Measurements from ENCODE around the gene PDPK1. TPM values are rescaled to one million over a fixed set of nuclear protein-coding genes. Genes with fewer than 3 reads are reported as not detected.

PDPK1 gene
- total and polyA plus RNA-seq, 10 donors, result 6.2 to 74.5 (median 48.7) TPM

DNA sequence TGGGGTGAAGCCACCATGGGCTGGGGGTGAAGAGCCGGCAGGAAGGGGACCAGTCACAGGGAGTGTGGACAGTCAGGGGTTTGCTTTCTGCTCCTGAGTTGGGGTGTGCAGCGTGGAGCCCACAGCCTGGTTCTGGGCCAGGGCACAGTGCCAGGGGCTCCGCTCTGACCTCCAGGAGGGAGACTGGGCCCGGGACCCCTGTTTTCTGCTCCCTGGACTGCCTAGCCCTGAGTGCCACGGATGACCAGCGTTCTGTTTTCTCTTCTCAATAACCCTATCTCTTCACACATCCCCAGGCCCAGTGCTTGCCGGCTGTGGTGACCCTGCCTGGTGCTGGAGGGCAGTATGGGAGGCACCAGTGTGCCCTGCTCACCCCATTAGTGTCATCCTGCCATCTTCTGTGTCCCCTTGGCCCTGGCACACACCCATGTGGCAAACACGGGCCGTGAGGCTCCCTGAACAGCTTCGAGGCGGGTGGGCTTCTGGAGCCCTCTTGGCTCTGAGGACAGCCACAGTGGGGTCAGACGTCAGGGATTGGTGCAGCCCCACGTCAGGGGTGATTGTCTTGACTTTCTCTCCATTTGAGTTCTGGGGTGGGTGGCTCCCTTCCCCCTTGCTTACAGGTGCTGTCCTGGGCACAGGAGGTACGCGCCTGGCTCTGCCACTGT lies 7.7 kb upstream of the PDPK1 start:
- Histone ChIP-seq H3K4me1 (peaks cover 5 to 68% (median 28%) of the 10 kb centered on the region in 6 donors), H3K27ac (peak overlapping the region in 1 of 8 donors; percentile 99), H3K4me3 (no peak overlapping the region), H3K36me3 (peaks cover 0 to 57% (median 41%) of the 10 kb centered on the region in 6 donors), H3K27me3 (replicated peaks in 1 of 7) (no peaks in the 10 kb centered on the region), H3K9me3 (no peaks in the 10 kb centered on the region)
- TF ChIP-seq POLR2AphosphoS5 (IDR thresholded peaks at IDR 0.05) (peak in 1 of 3 donors; percentile 31), POLR2A (IDR thresholded peaks at IDR 0.05) (no peak)
- intact Hi-C loops (cut with DNase I; ENCODE audit: low total_unique reads), result loop anchor here (5.0 kb wide), 1 partner anchor 132 kb away; no protein-coding TSS in a partner anchor
- WGBS, 5 donors, result 89 to 97% (median 91%) methylated on average over 7 to 15 of the region's 15 CpGs
- DNase-seq, result peak; percentile 79

DNA sequence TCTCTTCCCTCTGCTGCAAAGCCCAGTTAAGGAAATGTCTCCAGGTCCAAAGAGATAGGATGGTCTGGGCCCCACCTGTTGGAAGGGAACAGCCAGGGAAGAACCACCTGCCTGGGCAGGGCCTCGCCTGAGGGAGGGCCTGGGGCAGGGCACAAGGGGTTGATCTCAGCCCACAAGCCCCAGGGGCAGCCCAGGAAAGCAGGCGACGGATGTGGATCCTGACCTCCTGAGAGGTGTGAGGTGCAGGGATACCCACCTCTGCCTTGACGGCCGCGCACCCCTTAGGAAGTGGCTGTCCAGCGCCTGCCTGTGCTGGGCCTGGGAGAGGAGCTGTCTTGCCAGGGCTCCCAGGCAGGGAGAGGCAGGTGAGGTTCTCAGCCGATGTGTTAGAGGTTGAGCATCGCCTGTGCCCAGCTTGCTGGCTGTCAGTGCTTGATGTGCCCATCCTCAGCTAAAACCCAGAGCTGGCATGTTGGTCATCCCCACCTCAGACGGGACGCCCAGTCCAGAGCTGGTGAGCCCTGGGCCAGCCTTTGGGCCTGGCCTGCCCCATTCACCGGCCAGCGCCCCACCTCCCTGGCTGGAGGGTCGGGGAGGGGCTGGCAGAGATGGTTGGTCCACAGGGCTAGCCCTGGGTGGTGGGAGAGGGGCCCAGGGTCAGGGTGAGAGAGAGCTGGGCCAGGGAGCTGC lies 7.0 kb upstream of the PDPK1 start:
- no peaks in the 10 kb centered on the region for H3K27me3 ChIP-seq (replicated peaks in 1 of 7)
- peaks cover 0 to 50% (median 38%) of the 10 kb centered on the region in 6 donors for H3K36me3 ChIP-seq
- H3K27ac ChIP-seq, result peak overlapping the region; percentile 93 to 99 (median 98)
- TF ChIP-seq, protein P1, sequence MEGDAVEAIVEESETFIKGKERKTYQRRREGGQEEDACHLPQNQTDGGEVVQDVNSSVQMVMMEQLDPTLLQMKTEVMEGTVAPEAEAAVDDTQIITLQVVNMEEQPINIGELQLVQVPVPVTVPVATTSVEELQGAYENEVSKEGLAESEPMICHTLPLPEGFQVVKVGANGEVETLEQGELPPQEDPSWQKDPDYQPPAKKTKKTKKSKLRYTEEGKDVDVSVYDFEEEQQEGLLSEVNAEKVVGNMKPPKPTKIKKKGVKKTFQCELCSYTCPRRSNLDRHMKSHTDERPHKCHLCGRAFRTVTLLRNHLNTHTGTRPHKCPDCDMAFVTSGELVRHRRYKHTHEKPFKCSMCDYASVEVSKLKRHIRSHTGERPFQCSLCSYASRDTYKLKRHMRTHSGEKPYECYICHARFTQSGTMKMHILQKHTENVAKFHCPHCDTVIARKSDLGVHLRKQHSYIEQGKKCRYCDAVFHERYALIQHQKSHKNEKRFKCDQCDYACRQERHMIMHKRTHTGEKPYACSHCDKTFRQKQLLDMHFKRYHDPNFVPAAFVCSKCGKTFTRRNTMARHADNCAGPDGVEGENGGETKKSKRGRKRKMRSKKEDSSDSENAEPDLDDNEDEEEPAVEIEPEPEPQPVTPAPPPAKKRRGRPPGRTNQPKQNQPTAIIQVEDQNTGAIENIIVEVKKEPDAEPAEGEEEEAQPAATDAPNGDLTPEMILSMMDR (IDR thresholded peaks at IDR 0.05 in 8 of 11, conservative IDR thresholded peaks at IDR 0.05 in 3 of 11), result no peak
- peak in 2 of 3 donors; percentile 5 to 39 for TF ChIP-seq POLR2AphosphoS5 (IDR thresholded peaks at IDR 0.05)
- H3K4me3 ChIP-seq, result peak overlapping the region in 1 of 8 donors; percentile 78
- no peaks in the 10 kb centered on the region for H3K9me3 ChIP-seq
- intact Hi-C loops (cut with DNase I; ENCODE audit: low total_unique reads), result loop anchor here (5.0 kb wide), 1 partner anchor 132 kb away; no protein-coding TSS in a partner anchor
- peak; percentile 88 for DNase-seq
- WGBS, 5 donors, result 89 to 93% (median 91%) methylated on average over 9 to 14 of the region's 14 CpGs
- H3K4me1 ChIP-seq, result peaks cover 5 to 66% (median 29%) of the 10 kb centered on the region in 6 donors

DNA sequence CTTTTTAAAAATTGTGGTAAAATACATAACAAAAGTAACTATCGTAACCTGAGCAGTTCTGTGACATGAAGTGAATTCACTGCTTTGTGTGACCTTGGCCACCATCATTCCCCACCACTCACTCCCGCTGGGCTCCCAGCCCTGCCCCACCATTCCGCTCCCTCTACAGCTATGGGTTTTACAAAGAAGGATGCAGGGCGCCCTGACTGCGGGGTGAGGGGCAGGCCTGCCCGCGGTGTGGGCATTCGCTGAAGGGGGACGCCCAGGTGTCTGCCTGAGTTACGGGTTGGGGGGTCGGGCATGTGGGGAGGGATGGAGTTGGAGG lies 6.5 kb upstream of the PDPK1 start, which contains the start of gene CEMP1:
Gene CEMP1 (minus strand): TSS at position 38 of the 325 bp plus-strand sequence. CDS start 335 bp downstream, outside the sequence.
- TF ChIP-seq POLR2A (IDR thresholded peaks at IDR 0.05) (no peak), POLR2AphosphoS5 (IDR thresholded peaks at IDR 0.05) (no peak)
- TF ChIP-seq, protein P1 (IDR thresholded peaks at IDR 0.05 in 8 of 11, conservative IDR thresholded peaks at IDR 0.05 in 3 of 11), result no peak
- Histone ChIP-seq H3K4me3 (peak within 1 kb of the TSS; percentile 33 to 78 (median 56)), H3K27ac (peak within 1 kb of the TSS; percentile 93 to 99 (median 98)), H3K36me3 (peaks cover 0 to 45% (median 33%) of the 10 kb centered on the region in 6 donors), H3K4me1 (peaks cover 5 to 66% (median 32%) of the 10 kb centered on the region in 6 donors), H3K27me3 (replicated peaks in 1 of 7) (no peaks in the 10 kb centered on the region), H3K9me3 (no peaks in the 10 kb centered on the region)
- DNase-seq, result no peak
- intact Hi-C loops (cut with DNase I; ENCODE audit: low total_unique reads), result loop anchor here (5.0 kb wide), 1 partner anchor 131 kb away; no protein-coding TSS in a partner anchor
- 12 to 21% (median 16%) methylated on average over 8 to 11 of the region's 11 CpGs for WGBS, 5 donors

DNA sequence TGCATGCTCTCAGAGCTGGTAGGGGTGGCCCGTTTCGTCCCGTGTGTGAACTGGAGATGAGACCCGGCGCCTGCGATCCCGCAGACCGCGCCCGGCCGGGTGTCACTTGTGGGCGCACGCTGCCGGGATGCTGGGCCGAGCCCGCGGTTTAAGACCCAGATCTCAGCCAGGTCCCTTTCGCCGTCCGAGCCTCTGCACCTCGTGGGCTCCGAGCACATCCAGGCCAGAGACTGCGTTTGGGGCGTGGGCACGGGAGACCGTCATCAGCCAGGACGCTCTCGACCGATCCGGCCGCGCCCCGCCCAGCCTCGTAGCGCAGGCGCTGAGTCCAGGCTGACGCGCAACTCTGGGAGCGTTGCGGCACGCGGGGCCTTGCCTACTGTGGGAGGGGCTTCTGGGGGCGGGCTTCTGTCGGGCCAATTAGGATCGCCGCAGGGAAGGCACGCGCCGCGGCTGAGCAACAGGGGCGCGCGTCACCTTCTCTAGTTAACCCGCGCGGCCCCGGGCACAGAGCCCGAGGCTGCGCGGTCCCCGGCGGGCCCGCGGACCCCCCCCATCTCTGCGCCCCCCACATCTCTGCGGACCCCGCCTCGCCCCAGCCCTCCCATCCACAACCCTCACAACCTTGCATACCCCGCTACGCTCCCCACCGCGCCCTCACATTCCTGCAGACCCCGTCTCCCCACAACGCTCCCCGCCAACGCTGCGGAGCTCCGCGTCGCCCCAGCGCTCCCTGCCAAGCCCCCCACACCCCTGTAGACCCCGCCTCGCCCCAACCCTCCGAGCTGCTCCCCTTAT lies 5.9 kb upstream of the PDPK1 start:
- peak; percentile 100 for DNase-seq
- intact Hi-C loops (cut with DNase I; ENCODE audit: low total_unique reads), result loop anchor here (5.0 kb wide), 1 partner anchor 130 kb away; no protein-coding TSS in a partner anchor
- no peaks in the 10 kb centered on the region for H3K9me3 ChIP-seq
- 0 to 2% (median 0%) methylated on average over 16 to 84 of the region's 84 CpGs for WGBS, 5 donors
- peak; percentile 96 to 97 (median 96) for TF ChIP-seq POLR2AphosphoS5 (IDR thresholded peaks at IDR 0.05)
- TF ChIP-seq POLR2A (IDR thresholded peaks at IDR 0.05), result peak in 2 of 3 donors; percentile 2 to 10
- TF ChIP-seq, protein P1 (IDR thresholded peaks at IDR 0.05 in 8 of 11, conservative IDR thresholded peaks at IDR 0.05 in 3 of 11), result peak in 1 of 11 experiments; percentile 19
- no peaks in the 10 kb centered on the region for H3K27me3 ChIP-seq (replicated peaks in 1 of 7)
- H3K36me3 ChIP-seq, result peaks cover 0 to 39% (median 29%) of the 10 kb centered on the region in 6 donors
- H3K4me3 ChIP-seq, result peak overlapping the region; percentile 33 to 78 (median 56)
- H3K27ac ChIP-seq, result peak overlapping the region; percentile 93 to 99 (median 98)
- H3K4me1 ChIP-seq, result peaks cover 6 to 66% (median 37%) of the 10 kb centered on the region in 6 donors

Data from spleen (tissue), 11 donors.